Middle frontal gyrus (tissue), 1 donor: ENCODE data around the gene IFNG.

Experiments used
- DNase-seq: peaks from one replicate; pipeline ENCODE4 v3.0.0-alpha.2; 2015; ENCODE audit warnings: low spot score; ENCODE audit errors: extremely low spot score

The IFNG gene

GRCh38 chr12:68169213-68169889 lies 9.8 kb upstream of the IFNG start:
- DNase-seq: no peak

DNA sequence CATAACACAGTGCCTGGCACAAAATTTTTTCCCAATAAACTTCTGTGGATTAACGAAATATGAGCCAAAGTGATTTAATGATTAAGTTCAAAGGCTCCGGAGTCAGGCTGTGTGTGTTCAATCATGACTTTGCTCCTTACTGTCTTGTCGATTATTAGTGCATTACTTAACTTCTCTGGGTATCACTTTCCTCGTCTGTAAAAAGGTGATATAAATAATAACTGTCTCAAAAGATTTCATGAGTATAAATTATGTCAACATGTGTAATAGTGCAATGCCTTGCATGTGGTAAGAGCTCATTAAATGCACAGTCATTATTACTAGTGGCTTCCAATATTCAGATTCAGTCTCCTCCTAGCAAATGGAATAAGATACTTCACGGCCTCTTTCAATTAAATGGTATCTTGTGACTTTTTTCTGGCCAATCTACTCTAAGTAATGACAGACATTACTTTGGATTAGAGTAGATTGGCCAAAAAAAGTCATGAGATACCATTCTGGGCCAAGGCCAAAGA lies 6.8 kb upstream of the IFNG start:
- no peak for DNase-seq

- DNase-seq: no peak
These were observed 4.1 kb upstream of the IFNG start for GRCh38 chr12:68163560-68164081.

DNA sequence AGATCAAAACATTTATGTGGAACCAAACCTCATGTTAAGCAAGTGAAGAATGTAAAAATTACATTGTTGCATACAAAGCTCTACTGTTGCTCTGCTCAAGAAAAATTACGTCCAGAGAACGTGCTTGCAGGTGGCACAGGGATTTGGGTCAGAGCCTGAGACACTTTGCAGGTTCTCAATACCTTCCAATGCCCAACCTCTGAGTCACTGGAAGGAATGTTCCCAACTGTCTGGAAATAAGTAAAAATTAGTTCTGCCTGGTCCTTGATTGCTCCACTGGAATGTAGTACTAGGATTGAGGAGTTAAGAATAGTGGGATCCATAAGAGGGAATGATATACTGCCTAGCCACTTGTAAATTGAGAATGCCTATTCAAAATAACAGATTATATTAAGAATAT lies 2.8 kb upstream of the IFNG start:
- no peak for DNase-seq

- no peak for DNase-seq
These were observed 1.1 kb downstream of the IFNG start for GRCh38 chr12:68158432-68158831.

DNA sequence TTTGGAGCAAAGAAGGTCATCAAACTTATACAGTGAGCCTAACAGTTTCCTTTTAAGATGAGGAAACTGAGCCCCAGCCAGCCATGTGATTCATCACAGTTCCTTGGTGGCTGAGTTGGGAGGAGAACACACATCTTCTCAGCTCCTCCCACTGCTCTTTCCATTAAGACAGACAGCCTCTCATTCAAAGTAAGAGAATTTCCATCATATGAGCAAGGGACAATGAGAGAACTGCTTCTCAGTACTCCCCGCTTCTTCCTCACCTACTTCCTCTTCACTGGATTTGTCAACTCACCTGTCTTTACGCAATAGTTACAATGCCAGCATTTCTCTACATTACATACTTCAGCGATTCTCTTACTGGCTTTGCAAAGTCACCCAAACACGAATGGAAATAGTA lies 2.2 kb downstream of the IFNG start:
- no peak for DNase-seq

- no peak for DNase-seq
These were observed 2.9 kb downstream of the IFNG start for GRCh38 chr12:68156636-68157035.

DNA sequence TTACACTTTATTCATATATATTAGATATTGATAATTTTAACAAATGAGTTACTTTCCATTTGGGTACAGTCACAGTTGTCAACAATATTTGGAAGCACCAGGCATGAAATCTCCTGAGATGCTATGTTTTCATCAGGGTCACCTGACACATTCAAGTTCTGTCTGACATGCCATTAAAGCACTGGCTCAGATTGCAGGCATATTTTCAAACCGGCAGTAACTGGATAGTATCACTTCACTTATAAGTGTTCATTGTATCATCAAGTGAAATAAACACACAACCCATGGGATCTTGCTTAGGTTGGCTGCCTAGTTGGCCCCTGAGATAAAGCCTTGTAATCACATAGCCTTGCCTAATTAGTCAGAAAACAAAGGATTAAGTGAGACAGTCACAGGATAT lies 4.8 kb downstream of the IFNG start:
- DNase-seq: no peak

DNA sequence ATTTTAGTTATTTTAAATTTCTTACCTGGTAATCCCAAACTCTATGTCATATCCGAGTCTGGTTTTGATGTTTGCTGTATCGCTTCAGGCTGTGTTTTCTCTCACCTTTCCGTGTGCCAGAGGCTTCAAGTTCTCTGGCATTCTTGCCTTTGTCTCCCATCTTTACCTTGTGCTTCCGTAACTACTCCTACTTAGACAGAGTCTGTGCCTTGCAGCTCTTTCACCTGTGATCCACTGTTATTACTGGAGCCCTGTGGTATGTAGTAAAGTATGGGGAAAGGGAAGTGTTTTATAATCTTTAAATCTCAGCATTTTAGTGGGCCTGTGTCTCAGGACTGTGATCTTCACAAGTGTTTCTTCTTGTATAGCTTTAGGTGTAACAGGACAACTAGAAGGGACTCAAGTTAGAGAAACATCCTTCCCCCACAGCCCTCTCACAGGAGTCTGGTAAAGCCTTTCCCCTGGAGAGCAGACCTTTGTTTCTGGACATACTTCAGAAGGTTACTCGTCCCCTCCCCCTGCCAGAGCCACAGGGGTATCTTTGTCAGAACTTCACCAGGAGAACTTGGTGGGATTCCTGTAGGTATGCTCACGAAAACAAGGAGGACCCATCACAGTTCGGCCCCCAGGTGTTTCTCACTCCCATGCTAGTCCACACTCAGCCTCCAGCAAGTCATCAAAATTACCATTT lies 11.1 kb downstream of the IFNG start:
- no peak for DNase-seq

DNA sequence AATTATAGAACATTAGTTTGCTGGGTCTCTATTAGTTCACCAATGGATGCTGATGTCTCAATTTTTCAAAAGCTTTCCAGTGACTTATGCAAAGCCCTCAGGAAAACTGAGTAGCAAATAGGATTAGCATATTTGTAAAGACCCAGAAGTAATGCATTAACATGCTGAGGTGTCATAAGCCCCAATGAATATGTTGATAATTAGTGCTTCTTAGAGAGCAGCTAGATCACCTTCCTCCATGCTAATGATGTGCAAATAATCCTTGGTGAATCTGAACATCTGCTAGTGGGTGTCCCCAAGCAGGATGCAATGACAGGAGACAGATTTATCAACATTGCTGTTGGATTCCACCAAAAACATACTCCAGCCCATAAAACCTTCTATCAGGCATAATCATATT lies 19.0 kb downstream of the IFNG start:
- DNase-seq: no peak

DNA sequence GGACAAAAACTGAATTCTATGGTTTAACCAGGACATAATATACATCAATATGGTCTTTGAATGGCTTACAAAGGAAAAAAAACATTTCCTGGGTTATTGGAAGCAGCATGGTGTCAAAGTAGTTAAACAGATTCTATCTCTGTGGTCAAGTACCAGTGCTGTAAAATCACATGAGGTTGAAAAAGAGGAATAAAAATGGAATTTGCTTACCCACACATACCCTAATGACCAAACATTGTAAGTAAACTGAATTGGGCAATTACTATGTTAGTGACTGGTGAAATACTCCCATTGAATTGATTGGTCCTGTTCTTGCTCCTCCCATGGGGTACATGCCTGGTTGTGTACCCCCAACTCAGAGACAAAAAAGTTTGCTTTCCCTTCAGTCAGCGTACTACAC lies 19.6 kb downstream of the IFNG start:
- DNase-seq: no peak

GRCh38 chr12:68139001-68139400 lies 20.5 kb downstream of the IFNG start:
- no peak for DNase-seq

GRCh38 chr12:68138480-68138879 lies 21.1 kb downstream of the IFNG start:
- no peak for DNase-seq

GRCh38 chr12:68137335-68137830 lies 22.2 kb downstream of the IFNG start:
- DNase-seq: no peak

GRCh38 chr12:68135520-68135919 lies 24.0 kb downstream of the IFNG start:
- DNase-seq: no peak

GRCh38 chr12:68131867-68132414 lies 27.6 kb downstream of the IFNG start:
- no peak for DNase-seq

DNA sequence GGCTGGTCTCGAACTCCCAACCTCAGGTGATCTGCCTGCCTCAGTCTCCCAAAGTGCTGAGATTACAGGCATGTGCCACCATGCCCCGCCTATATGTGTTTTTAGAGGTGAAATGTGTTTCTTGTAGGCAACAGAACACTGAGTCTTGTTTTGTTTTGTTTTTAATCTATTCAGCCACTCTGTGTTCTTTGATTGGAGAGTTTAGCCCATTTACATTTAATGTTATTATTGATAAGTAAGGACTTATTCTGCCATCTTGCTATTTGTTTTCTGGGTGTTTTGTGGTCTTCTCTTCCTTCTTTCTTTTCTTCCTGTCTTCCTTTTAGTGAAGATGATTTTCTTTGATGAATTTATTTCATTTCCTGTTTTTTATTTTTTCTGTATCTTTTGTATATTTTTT lies 29.6 kb downstream of the IFNG start:
- no peak for DNase-seq

- no peak for DNase-seq
These were observed 37.2 kb downstream of the IFNG start for GRCh38 chr12:68122236-68122920.

DNA sequence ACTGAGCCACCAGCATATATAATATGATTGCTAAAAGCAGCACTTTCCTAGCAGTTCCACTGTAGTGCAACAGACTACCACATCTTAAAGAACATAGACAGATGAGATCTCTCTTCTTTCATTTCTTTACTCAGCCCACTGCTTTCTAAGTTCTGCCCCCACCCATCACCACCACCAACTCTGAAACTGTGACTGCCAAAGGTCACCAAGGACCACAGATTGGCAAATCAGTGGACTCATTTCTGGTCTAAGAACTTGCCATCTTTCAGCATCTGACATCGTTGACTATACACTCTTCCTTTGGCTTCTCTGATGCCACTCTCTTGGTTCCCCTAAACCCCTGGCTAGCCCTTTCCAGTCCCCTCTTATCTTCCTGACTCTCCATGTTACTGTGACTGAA lies 38.4 kb downstream of the IFNG start:
- no peak for DNase-seq

GRCh38 chr12:68119724-68120211 lies 39.8 kb downstream of the IFNG start:
- DNase-seq: no peak

DNA sequence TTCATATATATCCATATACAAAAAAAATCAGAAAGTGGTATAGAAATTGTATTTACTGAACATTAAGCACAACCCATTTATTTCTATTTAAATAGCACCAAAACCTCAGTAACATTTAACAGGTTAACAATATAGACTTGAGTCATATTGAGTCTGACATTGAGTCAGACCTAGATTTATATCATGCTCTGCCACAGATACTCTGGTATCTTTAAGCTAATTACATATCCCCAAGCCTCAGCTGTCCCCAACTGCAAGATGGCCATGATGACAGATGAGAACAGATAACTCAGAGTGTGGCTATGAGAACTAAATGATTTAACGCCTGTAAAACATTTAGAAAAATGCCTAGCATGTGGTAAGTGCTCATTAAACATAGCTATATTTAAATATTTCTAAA lies 40.3 kb downstream of the IFNG start:
- no peak for DNase-seq
